HG03108 (cell line): ENCODE measurements around the gene JARID2.

ENCODE experiments used
- ATAC-seq: cut with Tn5 transposase; IDR thresholded peaks from one replicate; pipeline ENCODE4 v1.9.1; 2021; ENCODE audit warnings: moderate library complexity; ENCODE audit not compliant: unreplicated experiment

Gene JARID2

DNA sequence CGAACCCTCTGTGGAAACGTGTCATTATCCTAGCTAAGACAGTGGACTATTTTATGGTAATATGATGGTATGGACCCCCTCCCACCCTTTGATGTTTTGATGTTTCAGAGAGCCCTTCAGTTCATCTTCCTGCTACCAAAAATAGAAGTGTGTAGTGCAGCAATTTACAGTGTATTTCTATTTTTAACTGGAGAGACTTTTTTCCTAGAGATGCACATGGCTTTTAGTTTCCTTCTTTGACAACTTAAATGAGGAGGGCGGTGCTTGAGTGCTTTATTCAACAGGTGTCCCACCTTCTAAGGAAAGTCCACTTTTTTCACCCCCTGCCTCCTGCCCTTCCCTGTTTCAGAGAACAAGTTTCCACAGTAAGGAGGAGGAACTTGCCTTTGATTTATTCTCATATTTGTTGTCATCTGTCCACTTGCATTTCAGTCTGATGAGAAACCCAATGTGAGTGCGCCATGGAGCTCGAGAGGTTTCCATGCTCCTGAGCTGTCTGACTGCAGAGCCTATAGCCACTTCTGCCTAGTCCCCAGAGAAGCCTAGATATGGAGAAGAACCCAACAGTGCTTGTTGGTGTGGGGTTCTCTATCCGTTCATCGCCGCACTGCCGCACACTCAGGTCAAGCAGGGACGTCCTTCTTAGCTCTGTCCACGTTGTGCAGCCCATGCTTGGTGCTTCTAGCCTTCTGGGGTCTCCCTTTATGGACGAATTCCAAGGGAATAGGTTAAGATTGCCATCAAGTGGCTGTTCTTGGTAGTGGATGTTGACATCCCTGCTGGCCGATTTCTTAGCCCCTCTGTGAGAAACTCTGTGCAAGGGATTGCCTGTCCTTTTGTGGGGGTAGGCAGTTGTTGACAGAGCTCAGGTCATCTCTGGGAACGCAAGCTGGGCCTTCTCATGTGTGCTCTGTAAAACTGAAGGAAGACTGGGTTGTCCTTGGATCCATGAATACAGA is 144.2 kb downstream of the JARID2 start:
- ATAC-seq, result no peak

DNA sequence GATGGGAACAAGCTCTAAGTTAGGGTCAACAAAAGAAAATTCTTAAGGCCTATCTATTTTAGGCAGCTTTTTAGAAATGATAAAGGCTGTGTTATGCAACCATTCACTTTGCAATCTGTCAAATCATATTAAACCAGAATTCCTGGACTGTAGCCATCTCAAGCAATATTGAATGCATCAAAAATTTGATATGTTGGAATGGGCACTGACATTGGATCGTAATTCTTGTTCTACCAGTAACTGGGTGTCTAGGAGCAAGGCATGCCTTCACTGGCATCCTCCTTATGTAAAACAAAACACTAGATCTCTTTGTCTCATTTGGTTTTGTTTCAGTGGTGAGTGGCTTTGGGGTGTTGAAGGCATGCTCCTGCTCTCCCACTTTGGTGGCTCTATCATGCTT is 145.6 kb downstream of the JARID2 start:
- ATAC-seq, result no peak

DNA sequence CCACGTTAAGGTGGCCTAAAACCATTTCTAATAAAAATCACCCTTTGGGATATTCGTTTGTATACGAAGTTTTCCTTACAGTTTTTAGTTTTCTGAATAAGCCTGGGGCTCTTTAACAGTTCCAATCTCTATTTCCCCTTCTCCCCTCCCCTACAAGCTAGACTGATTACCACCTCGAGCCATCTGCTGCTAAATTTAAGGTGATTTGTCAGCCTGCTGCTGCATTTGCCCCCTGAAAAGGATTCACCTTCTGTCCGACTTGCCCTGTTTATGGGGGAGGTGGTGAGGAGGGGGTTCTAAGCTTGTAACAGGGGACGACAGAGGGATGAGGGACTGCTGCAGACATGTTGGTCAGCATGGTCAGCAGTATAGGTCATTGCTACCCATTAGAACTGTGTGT is 146.3 kb downstream of the JARID2 start:
- no peak for ATAC-seq

DNA sequence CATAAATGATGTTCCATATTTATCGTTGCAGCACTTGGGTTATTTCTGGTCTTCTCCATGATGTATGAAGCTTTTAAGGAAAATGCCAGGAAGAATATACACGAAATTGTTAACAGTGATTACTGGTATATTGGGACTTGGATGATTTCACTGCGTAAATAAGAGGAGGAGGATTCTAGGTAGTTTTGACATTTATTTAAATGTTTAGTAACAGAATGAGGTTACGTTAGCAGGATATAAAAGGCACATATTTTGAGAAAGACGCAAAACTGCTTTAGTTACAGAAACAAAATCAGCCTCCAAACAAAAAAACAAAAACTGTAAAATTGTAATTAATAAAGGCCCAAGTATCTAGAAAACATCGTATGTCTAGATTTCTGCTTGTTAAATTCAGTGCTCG is 147.7 kb downstream of the JARID2 start:
- no peak for ATAC-seq

DNA sequence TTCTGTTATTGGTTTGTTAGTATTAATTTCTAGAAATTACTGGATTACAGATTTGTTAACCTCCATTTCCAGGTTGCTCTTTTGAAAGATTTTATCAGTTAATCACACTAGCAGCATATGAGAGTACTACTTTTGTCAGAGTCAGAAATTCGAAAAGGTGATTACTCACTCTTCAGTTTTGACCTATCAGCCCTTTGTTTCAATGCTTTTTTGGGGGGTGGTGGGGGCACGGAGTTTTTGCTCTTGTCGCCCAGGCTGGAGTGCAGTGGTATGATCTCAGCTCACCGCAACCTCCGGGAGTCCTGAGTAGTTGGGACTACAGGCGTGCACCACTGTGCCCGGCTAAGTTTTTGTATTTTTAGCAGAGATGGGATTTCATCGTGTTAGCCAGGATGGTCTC is 149.2 kb downstream of the JARID2 start:
- ATAC-seq, result no peak

DNA sequence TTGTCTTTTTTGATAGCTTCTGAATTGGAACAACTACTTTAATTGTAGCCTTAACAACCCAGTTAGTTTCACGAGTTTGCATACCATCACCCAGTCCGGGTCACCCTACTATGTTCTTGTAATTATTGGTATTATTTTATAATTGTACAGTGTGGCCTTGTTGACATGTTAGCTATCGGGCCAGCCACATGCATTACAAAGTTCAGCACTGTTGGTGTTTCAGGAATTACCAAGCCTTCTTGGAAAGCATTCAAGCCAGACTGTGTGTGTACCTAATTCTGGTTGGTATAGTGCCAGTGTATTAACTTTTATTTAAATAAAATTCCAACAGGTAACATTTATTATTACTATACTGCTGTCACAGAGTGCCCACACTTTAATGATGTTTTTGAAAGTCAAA is 150.9 kb downstream of the JARID2 start:
- ATAC-seq, result no peak

DNA sequence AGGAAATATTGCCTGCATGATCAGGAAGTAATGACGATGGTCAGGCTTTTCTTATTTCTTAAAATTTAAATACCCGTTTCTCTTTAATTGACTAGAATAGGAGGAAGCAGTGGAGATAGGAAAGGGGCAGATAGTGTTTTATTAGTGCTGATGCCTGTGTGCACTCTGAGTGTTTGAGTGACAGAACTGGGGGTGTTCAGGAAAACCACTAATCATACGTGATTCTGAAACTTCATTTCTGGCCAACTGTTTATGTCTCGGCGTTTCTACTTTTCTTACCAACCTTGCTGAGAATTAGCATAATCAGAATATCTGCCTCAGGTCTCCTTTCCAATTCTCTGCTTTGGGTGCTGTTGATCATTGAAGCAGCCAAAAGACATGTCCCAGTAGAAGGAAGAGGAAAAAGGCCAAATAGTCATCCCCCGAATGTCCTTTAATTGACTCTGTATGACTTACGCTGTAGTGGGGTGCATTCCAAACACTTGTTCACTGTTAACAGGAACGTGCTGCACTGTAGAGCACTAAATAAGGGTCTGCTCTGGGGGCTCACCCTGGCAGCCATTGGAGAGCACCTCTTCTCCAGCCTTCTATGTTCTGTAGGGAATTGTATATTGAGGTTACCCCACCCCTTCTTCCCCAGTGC is 152.9 kb downstream of the JARID2 start:
- ATAC-seq, result peak; percentile 79

DNA sequence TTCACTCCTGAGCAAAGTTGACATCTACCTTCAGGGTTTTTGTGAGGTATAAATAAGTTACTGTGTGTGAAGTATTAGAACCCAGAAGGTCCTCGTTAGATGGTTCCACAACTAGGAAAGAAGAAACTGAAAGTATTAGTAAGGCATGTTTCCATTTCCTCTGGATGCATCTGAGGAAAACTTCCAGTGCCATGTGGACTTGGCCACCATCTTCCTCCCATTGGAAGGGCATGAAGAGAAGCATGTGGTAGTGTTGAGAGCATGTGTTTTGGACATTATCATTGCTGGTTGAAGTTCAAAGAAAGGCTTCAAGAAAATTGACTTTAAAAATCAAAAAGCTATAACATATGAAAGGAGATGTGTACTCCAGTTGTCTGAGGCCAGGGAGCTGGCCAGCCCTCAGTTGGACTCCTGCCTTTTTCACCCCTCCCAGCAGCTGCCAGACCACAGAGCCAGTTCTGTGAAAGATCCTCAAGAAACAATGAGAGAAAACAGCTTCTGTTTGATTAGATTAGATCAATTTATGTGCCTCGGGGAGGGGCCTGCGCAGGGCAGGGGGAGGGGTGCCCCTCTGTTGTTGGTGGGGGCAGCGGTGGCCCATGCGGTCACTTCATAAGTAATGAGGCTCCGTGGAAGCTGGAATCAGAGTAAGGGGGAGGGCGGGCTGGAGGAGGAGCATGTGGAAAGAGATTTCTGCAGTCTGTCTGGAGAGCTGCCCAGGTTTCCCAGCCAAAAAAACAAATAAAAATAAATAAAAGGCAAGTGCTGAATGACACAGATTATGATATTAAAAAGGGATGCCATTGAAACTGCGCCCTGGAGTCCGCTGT is 154.0 kb downstream of the JARID2 start:
- no peak for ATAC-seq

DNA sequence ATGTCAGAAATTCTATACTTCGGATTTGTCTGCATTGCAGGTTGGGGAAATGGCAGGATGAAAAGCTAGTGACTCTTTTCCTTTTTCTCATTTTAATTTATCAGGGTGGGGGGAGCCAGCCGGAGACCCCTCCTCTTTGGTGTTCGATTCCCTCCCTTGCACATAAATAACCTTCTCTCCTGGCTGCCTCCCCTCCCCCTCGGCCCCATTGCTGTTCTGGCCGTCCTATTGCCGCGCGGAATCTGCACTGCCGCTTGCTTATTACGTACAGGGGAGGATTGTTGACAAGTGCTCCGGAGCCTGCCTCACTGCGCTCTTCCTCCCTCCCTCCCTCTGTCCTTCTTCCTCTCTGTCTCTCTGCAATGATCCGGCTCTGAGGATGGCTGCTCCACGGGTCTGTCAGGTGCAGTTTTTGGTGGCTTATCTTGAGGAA is 154.7 kb downstream of the JARID2 start:
- no peak for ATAC-seq

DNA sequence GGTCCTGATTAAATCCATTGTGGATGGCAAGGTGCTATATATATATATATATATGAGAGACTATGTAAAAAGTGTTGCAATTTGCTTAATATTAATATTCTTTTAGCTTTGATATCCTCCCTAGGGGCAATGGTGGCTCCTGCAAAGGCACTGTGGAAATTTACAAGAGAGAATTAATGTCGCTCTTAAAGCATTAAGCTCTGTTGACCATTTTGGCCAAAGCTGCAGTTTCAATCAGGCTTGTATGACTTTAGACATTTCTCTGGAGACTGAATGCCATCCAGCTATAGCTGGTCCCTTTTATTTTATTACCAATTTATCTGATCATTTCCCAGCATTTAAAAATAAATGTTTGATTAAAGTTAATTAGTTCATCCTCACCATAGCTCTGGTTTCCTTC is 155.3 kb downstream of the JARID2 start:
- no peak for ATAC-seq

DNA sequence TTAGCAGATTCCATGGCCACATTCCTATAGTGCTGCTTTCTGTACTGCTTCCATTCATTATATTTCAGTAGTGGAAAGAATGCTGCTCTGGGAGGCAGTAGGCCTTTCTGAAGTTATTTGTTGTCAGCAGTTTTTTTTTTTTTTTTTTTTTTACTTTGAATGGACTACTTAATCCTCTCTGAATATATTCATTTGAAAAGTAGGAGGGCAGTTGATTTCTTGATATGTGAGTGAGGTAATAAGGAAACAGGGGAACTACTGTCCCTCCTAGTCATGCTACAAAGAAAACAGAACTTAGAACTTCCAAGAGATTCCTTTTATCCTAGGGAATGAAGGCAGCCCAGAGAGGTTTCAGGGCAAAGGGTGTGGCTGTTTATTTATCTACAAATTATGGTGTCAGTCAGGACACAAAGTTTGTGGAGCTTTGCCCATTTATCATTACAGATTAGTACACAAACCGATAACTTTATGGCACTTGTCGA is 155.9 kb downstream of the JARID2 start:
- no peak for ATAC-seq

DNA sequence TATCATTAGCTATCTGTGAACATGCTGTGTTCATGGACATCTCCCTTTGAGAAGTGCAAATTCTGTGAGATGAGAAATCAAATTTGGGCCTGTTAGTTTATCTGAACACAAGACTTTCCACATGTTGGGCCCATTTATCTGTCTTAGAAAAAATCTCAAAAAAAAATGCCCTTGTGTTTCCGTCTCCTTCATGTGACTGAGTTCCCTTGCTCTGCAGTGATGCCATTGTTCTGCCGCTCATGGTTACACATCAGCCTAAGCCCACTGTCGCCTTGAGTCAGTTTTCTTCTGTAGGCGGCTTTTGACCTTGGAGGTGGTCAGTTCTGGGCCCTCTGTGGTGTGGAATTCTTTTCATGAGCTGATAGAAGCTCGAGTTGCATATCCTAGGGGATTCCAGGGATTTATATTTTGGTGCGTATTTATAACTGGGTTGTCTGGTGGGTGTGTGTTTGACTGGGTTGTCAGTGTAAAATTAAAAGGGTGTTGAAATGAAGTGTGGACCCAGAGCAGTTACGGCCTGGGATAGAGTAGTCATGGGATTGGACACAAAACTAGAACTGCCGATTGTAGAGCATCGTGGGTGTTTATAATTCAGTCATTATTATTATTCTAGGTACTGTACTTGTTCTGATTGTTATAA is 156.7 kb downstream of the JARID2 start:
- no peak for ATAC-seq

DNA sequence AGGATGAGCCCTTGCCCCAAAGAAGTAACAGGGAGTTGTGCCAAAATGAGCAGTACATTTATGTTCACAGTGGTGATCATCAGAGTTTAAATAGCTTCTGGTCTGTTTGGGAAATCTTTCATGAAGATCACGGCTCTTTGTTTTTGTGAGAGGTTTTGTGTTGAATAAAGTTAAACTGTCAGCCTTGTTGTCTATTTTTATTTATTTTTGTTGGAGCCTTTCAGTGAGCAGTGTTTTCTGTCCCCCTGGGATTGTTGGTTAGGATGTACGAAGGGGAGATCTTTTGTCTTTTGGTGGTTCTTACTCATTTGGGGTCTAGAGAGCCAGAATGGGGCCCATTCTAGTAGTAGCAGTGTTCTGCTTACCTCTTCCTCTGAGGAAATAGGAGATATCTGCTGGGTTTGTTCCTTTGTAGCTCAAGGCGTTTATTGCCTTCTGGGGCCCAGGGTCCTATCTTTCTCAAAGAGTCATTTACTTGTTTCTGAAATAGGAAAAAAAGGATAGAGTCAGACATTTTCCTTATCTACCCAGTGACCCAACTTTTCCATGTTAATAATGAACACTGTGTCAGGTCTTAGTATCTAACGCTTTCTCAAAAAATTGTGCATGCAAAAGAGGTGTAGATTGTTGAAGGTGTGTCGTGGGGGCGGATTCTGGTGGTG is 157.4 kb downstream of the JARID2 start:
- ATAC-seq, result no peak

DNA sequence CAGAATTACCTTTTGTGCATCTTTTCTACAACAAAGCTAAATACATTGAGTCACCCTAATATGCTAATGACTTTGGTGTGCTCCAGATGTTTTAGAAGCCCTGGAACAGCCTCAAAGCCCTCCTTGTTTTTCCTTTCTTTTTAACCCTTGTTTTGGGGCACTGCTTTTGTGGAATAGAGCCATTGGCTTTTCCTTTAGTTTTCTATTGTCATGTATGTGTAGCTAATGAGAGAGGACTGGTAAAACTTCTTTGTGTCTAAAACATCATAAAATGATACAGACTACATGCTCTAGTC is 158.8 kb downstream of the JARID2 start:
- ATAC-seq, result no peak

DNA sequence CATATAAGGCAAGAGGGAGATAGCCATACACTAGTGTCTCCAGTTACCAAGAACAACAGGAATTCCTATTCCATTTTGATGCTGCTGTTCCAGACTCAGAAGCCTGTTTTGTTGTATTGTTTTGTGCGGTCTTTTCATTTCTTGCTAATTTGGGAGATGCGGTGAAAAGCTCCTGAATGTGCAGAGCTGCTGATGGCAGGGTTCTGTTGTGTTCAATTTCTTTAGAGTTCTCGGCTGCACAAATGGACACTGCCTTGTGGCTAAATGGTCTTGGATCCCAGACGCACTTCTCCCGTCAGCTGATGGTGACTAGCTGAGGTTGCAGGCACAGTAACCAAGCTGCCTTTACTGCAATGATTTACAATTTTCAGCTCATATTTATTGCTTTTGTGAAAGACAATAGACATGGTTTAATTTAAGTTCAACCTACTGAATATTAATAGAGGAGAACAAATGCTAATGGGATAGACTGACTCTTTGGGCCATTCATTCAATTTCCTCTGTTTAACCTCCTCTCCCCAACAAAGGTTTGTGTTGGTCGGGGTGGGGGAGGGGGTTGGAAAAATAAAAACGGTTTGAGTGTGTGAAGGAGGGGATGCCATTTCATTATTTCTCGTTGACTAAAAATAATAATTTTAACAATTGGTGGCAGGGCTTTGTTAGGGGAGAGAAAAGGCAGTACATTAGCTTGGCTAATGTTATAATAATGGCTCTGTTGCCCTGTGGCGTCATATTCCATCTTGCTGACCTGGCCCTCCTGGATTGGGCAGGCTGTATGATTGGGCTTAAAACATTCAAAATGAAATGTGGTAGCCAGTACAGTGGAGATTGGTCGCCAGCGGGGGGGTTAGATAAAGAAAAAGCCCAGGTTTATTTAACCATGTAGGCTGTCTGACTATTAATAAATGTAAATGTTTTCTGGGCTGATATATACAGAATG is 159.5 kb downstream of the JARID2 start:
- ATAC-seq, result no peak

DNA sequence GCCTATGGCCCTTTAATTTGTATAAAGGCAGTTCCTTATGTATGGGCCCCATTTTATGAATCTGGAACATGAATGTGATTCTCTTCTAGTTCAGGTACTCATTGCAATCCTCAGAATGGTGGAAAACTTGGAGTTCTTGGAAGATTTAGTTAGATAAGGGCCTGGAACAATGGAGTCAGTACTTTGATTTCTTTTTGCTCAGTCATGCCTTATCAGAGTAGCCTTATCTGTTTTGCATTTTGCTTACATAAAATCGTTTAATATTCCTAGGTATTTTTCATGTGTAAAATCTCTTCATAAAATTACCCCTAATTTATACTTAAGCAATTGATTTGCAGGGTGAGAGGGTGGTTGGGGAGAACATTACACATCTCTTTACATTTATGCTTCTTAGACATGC is 160.6 kb downstream of the JARID2 start:
- ATAC-seq, result no peak

DNA sequence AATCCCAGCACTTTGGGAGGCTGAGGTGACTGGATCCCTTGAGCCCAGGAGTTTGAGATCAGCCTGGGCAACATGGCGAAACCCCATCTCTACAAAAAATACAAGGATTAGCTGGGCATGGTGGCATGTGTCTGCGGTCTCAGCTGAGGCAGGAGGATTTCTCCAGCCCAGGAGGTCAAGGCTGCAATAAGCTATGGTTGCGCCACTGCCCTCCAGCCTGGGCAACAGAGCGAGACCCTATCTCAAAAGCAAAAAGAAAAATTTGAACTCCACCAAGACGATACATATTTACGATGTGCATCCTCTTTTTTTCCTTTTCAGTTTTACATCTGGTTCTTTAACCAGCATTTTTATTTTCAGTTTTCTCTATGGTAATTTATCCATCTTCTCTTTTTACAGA is 162.1 kb downstream of the JARID2 start:
- no peak for ATAC-seq

DNA sequence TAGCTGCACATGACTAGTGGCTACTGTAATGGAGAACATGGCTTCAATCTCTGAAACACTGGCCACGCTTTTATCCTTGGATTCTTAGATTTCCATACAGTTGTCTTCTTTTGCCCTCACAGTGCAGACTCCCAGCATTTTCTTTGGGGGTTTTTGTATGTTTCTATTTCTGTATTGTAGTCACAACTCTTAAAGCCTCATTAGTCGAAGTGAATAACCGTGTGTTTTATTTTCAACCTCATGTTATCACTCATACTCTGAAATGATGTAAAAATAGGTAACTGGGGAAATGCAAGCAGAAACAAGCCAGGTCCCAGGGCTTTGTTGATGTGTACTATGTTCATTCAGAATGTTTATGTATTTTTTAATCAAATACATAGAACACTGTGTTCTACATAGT is 162.9 kb downstream of the JARID2 start:
- ATAC-seq, result no peak

DNA sequence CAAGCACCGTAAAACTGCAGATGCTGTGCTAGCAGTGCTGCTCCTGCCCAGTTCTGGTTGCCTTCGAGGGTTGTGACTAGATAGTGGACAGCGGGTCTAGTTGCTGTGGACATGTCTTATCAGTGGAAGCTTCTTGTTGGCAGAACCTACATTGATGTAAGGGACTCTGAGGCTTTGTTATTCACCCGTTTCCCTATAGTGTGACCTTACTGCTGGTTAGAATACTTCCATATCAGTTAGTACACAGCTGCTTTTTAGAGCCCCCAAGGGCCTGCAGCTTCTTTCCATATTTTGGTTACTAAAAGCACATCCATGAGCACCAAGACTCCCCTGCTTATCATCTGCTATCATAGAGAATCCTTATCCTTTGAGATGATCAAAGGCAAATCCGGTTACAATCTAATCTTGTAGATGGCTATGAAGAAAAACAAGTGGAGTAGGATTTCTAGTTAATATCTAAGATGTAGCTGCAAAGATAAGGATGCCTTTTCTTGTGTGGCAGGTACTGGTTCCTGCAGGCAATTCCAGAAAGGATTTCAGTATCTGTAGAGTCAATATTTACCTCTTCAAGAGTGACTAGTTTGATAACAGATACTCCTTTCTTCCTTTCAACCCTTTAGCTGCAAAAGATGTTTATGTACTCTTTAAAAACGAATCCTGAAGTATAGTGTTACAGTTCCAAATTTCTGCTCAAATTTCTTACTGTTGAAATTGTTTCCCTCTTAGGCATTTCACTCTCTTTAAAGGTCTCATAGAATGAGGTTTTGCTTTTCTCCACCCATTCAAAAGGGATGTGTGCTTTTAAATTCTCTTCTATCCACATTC is 163.6 kb downstream of the JARID2 start:
- no peak for ATAC-seq
